Fibroblast of skin of back (primary cell): ENCODE measurements around the gene ETV4.
"Not testable (repeated sequence)": the region's sequence is repeated elsewhere in the genome, so short reads cannot be mapped to it uniquely, and the experiment has no call there.

Experiments used
- DNase-seq: peaks from one replicate; pipeline ENCODE4 v3.0.0-alpha.2; 2013

ETV4 gene

GRCh38 chr17:43509440-43509839 lies 36.7 kb downstream of the ETV4 start:
- DNase-seq, result not testable (repeated sequence)

DNA sequence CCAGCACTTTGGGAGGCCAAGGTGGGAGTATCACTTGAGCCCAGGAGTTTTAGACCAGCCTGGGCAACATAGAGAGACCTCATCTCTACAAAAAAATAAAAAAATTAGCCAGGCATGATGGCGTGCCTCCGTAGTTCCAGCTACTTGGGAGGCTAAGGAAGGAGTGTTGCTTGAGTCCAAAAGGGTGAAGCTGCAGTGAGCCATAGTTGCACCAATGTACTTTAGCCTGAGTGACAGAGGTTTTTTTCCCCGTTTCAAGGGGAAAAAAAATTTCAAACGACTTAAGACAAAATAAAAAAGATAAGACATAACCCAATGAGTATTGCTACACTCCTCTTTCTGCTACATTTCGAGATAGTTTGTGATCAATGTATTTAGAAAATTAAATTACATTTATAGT lies 55.5 kb downstream of the ETV4 start:
- no peak for DNase-seq

DNA sequence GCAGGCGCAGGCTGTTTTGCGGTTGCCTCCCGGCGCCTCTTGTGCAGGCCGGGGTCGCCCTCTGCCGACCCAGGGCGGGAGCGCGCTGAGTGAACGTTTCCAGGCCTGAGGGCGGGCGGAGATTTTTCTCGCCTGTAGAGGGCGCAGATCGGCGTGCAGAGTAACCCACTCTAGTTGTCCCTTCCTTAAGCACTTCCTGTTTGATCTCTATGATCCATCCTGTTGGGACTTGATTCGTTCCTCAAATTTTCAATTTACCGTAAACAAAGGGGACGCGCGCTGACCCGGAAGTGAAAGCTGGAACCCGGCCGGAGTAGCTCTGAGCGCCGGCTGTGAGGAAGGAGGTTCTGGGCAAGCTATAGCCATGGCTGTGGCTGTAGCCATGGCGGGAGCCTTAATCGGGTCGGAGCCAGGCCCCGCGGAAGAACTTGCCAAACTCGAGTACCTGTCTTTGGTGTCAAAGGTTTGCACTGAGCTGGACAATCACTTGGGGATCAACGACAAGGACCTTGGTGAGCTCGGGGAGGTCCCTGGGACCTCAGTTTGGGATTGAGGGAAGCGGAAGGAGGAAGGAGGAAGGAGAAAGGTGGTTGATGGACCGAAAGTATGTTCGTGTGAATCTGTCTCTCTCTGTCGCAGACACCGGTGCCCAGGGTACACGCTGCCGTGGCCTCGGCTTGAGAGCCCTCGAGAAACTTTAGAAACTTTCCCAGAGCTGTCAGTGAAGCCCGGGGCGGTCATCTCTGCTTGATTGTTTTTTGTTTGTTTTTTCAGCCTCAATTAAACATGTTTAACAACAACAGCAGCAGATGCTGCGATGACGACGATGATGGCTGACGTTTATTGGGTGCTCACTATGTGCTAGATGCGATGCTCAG lies 62.2 kb downstream of the ETV4 start, which contains the start of gene DHX8:
DHX8 (plus strand) TSS at position 302 of the 878 bp plus-strand sequence; CDS start at position 365, 63 bp downstream.
- DNase-seq, result peak; percentile 99

DNA sequence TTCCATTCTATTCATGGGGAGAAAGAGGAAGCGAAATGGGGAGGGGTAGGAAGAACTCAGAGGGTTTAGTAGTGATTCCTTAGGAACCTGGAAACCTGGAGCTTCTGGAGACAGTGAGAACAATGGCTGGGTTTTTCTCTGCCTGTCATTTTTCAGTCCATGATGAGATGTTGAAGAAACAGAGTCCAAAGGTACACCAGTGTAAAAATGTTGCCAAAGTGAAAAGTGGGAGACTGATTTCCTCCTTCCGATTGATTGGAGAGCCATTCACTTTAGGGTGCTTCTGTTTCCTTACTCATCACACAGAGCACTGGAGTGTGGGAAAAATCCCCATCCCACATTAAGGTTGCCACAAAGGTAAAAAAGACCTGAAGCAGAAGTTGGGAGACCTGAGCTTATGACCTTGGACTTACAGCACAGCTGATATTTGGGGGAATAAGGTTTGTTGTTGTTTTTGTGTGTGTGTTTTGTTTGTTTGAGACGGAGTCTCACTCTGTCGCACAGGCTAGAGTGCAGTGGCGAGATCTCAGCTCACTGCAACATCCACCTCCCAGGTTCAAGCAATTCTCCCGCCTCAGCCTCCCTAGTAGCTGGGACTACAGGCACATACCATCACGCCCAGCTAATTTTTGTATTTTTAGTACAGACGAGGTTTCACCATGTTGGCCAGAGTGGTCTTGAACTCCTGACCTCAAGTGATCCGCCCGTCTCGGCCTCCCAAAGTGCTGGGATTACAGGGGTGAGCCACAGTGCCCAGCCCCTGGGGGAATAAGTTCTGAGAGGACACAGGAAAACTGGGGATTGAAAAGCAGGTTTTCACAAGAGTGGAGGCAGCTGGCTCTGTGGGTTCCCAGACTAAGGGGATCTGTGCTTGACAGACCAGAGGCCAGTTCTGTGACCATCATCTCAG lies 63.8 kb downstream of the ETV4 start:
- no peak for DNase-seq

GRCh38 chr17:43479948-43480347 lies 66.2 kb downstream of the ETV4 start:
- no peak for DNase-seq
